Hypothalamus (tissue), 51 donors: ENCODE results near the gene ALLC.
"Not testable (repeated sequence)": the region's sequence is repeated elsewhere in the genome, so short reads cannot be mapped to it uniquely, and the experiment has no call there.

ENCODE experiments used
- DNase-seq, 51 donors: peaks; one replicate each; lab custom pipeline; 2025; lab: John Stamatoyannopoulos, UW

The ALLC gene

DNA sequence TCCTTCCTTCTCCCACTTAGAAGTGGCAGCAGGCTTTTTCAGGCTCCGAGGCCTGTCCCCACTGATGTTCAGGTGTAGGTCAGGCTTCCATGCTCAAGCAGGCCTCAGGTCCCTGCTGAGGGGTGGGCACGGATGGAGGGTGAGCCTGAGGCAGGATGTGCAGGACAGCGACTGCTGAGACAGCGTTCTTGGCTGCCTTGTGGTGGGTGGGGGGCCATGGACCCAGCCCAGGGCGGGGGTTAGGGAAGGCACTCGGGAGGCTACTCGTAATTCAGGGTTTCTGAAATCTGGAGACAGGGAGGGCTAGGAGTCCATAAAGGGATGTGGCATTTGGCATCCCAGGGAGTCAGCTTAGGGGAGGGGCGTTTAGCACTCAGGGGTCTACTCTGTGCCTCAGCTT is 32.8 kb upstream of the ALLC start:
- no peak for DNase-seq

DNA sequence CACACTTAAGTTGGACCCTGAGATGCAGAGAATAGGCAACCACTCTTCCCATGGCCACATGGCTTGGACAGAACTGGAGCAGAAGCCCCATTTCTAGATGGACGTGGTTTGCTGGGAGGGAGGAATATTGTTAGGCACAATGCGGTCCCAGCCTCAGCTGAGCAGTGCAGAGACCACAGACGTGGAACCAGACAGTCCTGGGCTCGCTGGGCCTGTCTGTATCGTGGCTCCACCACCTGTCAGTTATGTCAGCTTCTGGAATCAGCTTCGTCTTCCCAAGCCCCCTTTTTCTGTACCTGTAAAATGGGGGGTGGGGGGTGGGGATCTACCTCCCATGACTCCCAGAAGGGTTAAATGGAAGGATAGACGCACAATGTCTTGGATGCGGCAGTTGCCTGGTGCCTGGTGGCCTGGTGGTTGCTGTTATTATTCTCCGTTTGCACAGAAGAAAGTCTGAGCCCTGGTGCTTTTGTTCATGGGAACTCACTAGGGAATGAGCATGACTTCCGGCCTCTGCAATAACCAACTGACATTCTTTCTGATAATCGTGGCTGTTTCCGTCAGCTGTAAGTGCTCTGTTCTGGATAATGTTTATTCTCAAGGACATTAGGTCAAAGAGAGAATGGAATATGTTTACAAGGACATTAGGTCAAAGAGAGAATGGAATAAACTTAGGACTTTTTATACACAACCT is 31.7 kb upstream of the ALLC start:
- DNase-seq = no peak

GRCh38 chr2:3626812-3627499 is 31.0 kb upstream of the ALLC start:
- no peak for DNase-seq

- DNase-seq = no peak
Observed at GRCh38 chr2:3627500-3628100, 30.4 kb upstream of the ALLC start.

GRCh38 chr2:3628241-3628679 is 29.7 kb upstream of the ALLC start:
- no peak for DNase-seq

- DNase-seq = no peak
Observed at GRCh38 chr2:3628800-3629199, 29.2 kb upstream of the ALLC start.

GRCh38 chr2:3630631-3631030 is 27.4 kb upstream of the ALLC start:
- no peak for DNase-seq

GRCh38 chr2:3631161-3631850 is 26.7 kb upstream of the ALLC start:
- DNase-seq = no peak

GRCh38 chr2:3631851-3632659 is 25.9 kb upstream of the ALLC start:
- DNase-seq = no peak

GRCh38 chr2:3633089-3633981 is 24.7 kb upstream of the ALLC start:
- DNase-seq = no peak

- no peak for DNase-seq
Observed at GRCh38 chr2:3633982-3634595, 23.9 kb upstream of the ALLC start.

- DNase-seq = no peak
Observed at GRCh38 chr2:3634596-3635121, 23.3 kb upstream of the ALLC start.

- no peak for DNase-seq
Observed at GRCh38 chr2:3635171-3635974, 22.6 kb upstream of the ALLC start.

- DNase-seq = not testable (repeated sequence)
Observed at GRCh38 chr2:3635975-3636327, 22.0 kb upstream of the ALLC start.

DNA sequence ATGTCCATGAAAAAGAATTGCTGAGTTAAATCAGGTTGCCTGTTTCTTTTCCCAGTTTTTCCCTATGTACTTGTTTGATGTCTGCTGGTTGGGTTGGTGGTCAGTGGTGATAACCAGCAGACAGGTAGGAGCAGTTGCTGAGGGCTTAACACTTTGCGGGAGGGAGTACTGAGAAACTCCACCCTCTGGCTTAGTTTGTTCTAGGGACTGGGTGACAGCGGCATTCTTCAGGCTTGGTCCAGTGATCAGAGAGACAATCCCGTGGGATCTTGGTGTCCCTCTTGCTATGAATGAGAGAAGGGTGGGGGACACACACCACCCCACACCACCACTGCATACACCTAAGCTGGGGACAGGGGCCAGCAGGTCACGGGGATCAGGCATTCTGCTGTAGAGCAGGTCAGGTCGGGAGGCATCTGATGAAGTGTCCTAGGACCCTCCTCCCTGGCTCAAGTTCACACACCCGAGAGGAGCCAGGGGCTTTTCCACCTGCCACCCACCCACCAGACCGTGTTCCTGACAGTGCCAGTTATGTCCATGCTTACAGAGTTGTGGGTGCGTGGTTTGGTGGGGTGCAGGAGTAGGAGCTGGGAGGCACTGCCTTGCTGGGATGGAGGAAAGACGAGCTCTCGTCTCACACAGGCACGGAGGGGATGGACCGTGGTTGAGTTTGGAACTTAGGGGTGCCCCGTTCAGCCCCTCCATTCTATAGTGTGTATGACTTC is 21.3 kb upstream of the ALLC start:
- no peak for DNase-seq

- DNase-seq = no peak
Observed at GRCh38 chr2:3637311-3637675, 20.7 kb upstream of the ALLC start.

GRCh38 chr2:3637692-3638455 is 20.1 kb upstream of the ALLC start:
- DNase-seq = no peak
